Neuronal stem cell (in vitro differentiated cells): ENCODE data around the gene RPS27L.

Experiments
- DNase-seq: peaks from one replicate; pipeline ENCODE4 v3.0.0-alpha.2; 2013; ENCODE audit warnings: low spot score
- H2AFZ ChIP-seq: one replicate; pipeline ENCODE4 v1.6.1; 2013; ENCODE audit warnings: mild to moderate bottlenecking, low read length, inconsistent platforms
- H2AK5ac ChIP-seq: 2 replicates; pipeline ENCODE4 v1.6.1; 2013; ENCODE audit warnings: low read depth, mild to moderate bottlenecking, inconsistent platforms, low read length, moderate library complexity, mixed read lengths
- H2BK120ac ChIP-seq: 2 replicates; pipeline ENCODE4 v1.6.1; 2013; ENCODE audit warnings: low read depth, mild to moderate bottlenecking, inconsistent platforms, low read length, moderate library complexity, mixed read lengths
- H2BK12ac ChIP-seq: one replicate; pipeline ENCODE4 v1.6.1; 2013; ENCODE audit warnings: low read length, inconsistent platforms
- H2BK15ac ChIP-seq: 2 replicates; pipeline ENCODE4 v1.6.1; 2013; ENCODE audit warnings: mild to moderate bottlenecking, low read length, inconsistent platforms, mixed read lengths
- H2BK5ac ChIP-seq: one replicate; pipeline ENCODE4 v1.6.1; 2013; ENCODE audit warnings: inconsistent platforms, mild to moderate bottlenecking, low read length, moderate library complexity
- H3K14ac ChIP-seq: one replicate; pipeline ENCODE4 v1.6.1; 2013; ENCODE audit warnings: low read length, inconsistent platforms
- H3K18ac ChIP-seq: 2 replicates; pipeline ENCODE4 v1.6.1; 2013; ENCODE audit warnings: low read length, inconsistent platforms
- H3K23ac ChIP-seq: 2 replicates; pipeline ENCODE4 v1.6.1; 2013; ENCODE audit warnings: low read depth, mild to moderate bottlenecking, mixed read lengths, low read length, inconsistent platforms; ENCODE audit not compliant: poor library complexity
- H3K27ac ChIP-seq: replicated peaks from 3 replicates; pipeline ENCODE4 v1.5.1; 2013; ENCODE audit warnings: low read length, inconsistent platforms
- H3K27me3 ChIP-seq, 3 experiments: 2 replicates each; pipeline ENCODE4 v1.6.1; 2013; ENCODE audit warnings: low read length in 3 of 3, mild to moderate bottlenecking in 2 of 3, inconsistent platforms in 1 of 3, low read depth in 1 of 3, mixed read lengths in 1 of 3, moderate library complexity in 1 of 3; ENCODE audit not compliant: control insufficient read depth in 3 of 3, insufficient read depth in 3 of 3
- H3K36me3 ChIP-seq, 2 donors: replicated peaks in 1 of 2; 2 replicates each; pipeline ENCODE4 v1.6.1; 2013; ENCODE audit warnings: low read length in 2 of 2; ENCODE audit not compliant: control insufficient read depth in 2 of 2, insufficient read depth in 2 of 2
- H3K4ac ChIP-seq: 2 replicates; pipeline ENCODE4 v1.6.1; 2013; ENCODE audit warnings: inconsistent platforms, mild to moderate bottlenecking, low read length, moderate library complexity
- H3K4me1 ChIP-seq, 2 donors: 1 replicate in 1 of 2; 2 replicates in 1 of 2; pipeline ENCODE4 v1.6.1; 2013; ENCODE audit warnings: low read length in 2 of 2, low read depth in 1 of 2; ENCODE audit not compliant: control insufficient read depth in 2 of 2, insufficient read depth in 1 of 2
- H3K4me2 ChIP-seq: one replicate; pipeline ENCODE4 v1.6.1; 2013; ENCODE audit warnings: mild to moderate bottlenecking, low read length, inconsistent platforms; ENCODE audit not compliant: insufficient read depth, poor library complexity, severe bottlenecking
- H3K4me3 ChIP-seq, 2 donors: 2 replicates each; pipeline ENCODE4 v1.5.1; 2013; ENCODE audit warnings: low read length in 2 of 2, mild to moderate bottlenecking in 2 of 2, inconsistent platforms in 1 of 2, moderate library complexity in 1 of 2
- H3K79me1 ChIP-seq: one replicate; pipeline ENCODE4 v1.6.1; 2013; ENCODE audit warnings: low read depth, mild to moderate bottlenecking, inconsistent platforms, low read length, moderate library complexity
- H3K9ac ChIP-seq: one replicate; pipeline ENCODE4 v1.6.1; 2013; ENCODE audit warnings: mild to moderate bottlenecking, low read depth, low read length, inconsistent platforms; ENCODE audit not compliant: poor library complexity
- H3K9me3 ChIP-seq, 2 donors: replicated peaks in 1 of 2; 2 replicates each; pipeline versions ENCODE3 to v1.6.1; 2013; ENCODE audit warnings: low read length in 2 of 2, mild to moderate bottlenecking in 2 of 2, inconsistent platforms in 1 of 2, low read depth in 1 of 2, mixed read lengths in 1 of 2, moderate library complexity in 1 of 2; ENCODE audit not compliant: control insufficient read depth in 2 of 2, insufficient read depth in 1 of 2
- H4K8ac ChIP-seq: one replicate; pipeline ENCODE4 v1.6.1; 2013; ENCODE audit warnings: low read depth, mild to moderate bottlenecking, inconsistent platforms, low read length, moderate library complexity
- H4K91ac ChIP-seq: one replicate; pipeline ENCODE4 v1.6.1; 2013; ENCODE audit warnings: low read length, low read depth, mild to moderate bottlenecking, inconsistent platforms; ENCODE audit not compliant: poor library complexity
- WGBS, 2 donors: extraction: QIAGEN DNeasy Blood & Tissue Kit; methylation state at CpG; one replicate each; pipeline ENCODE4 v1.1.7; 2013; ENCODE audit warnings: missing lambda C conversion rate in 2 of 2, mixed read lengths in 1 of 2; ENCODE audit not compliant: insufficient read length in 2 of 2, insufficient replicate concordance in 1 of 2; ENCODE audit errors: extremely low coverage in 2 of 2; 5-methylcytosine and 5-hydroxymethylcytosine counted together

The RPS27L gene

DNA sequence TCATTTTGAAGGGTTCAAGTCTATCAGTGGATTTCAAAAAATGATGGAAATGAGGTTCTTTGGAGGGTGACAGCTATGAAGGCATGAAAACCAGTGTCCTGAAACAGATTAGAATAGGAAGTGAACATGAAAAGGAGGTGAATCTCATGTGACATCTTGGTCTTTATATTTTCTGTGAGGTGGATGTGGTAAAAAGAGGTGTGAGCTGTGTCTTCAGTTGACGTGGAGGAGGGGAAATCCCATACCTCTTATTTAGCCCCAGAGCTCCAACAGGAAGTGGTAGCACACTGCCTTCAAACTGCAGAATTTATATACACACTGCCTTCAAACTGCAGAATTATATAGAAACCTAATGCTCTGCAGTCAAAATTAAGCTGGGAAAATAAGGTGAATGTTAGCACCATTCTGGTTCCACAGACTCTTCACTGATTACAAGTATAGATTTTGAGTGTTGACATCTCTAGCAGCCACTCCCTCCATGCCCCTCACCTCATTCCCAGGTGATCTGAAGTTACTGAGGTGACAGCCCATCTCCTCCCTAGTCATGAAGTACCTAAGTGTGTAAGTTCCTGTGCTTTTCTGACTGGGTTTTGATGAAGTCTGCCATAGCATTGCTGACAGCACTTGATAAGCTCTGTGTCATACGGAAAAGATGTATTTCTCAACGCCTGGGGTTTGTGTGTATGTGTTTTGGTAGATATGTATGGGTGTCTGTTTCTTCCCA lies 34.8 kb upstream of the RPS27L start:
- no peak overlapping the region for H4K91ac ChIP-seq
- H3K4me1 ChIP-seq, result peaks cover 10 to 13% of the 10 kb centered on the region in 2 donors
- no peaks in the 10 kb centered on the region for H3K27me3 ChIP-seq
- no peak overlapping the region for H2BK120ac ChIP-seq
- no peaks in the 10 kb centered on the region for H3K9me3 ChIP-seq
- no peak overlapping the region for H4K8ac ChIP-seq
- H3K79me1 ChIP-seq, result no peaks in the 10 kb centered on the region
- no peak overlapping the region for H2BK12ac ChIP-seq
- H2BK15ac ChIP-seq, result no peak overlapping the region
- no peak overlapping the region for H3K18ac ChIP-seq
- no peak overlapping the region for H2AFZ ChIP-seq
- H2BK5ac ChIP-seq, result no peak overlapping the region
- DNase-seq, result no peak
- no peak overlapping the region for H3K14ac ChIP-seq
- H2AK5ac ChIP-seq, result no peak overlapping the region
- no peak overlapping the region for H3K9ac ChIP-seq
- H3K23ac ChIP-seq, result no peak overlapping the region
- H3K36me3 ChIP-seq, result no peaks in the 10 kb centered on the region
- no peak overlapping the region for H3K4ac ChIP-seq
- H3K27ac ChIP-seq, result no peak overlapping the region
- no peak overlapping the region for H3K4me3 ChIP-seq
- no CpG with 5 or more reads among the region's 3 CpGs for WGBS, 2 donors
- no peak overlapping the region for H3K4me2 ChIP-seq

DNA sequence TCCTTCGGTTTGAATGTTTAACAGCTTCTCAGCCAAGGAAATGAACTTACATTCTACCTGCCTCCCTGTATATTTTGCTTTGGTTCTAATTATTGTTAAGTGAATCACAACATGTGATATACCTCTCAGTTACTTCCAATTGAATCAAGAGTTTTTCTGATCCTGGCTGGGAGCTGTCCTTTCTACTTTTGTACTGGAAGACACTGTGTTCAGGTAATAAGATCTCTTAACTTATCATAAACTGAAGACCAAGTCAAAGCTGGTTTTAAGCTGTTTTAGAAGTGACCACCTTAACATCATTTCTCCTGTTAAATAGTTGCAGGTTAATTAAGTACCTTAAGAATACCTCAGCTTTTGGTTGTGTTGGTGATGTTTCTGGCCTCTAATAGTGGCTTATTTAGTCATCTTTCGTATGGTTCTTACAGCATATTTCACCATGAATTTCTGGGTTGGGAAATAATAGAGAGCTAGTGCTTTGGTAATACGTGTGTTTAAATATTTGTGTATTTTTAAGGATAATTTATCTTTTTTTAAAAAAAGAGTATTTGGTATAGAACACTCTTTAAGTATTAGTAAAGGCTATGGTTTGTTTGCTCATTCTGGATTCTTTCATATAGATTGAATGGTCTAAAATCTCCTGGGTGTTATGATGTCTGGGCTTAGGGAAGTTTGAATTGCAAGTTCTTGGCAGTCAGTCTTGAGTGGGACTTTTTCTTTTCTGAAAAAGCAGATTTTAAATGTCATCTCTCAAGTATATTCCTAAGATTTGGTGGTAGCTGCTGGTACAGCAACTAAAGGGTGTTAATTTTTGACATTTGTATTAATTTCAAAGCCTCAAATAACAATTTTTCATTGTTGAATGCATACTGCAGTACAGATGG lies 33.7 kb upstream of the RPS27L start:
- H2BK5ac ChIP-seq, result no peak overlapping the region
- H3K23ac ChIP-seq, result no peak overlapping the region
- 100% methylated on average over 1 of the region's 3 CpGs for WGBS, 2 donors
- H2AK5ac ChIP-seq, result no peak overlapping the region
- peaks cover 8 to 13% of the 10 kb centered on the region in 2 donors for H3K4me1 ChIP-seq
- H2AFZ ChIP-seq, result no peak overlapping the region
- peak overlapping the region; percentile 90 for H3K4me2 ChIP-seq
- H3K4me3 ChIP-seq, result peak overlapping the region in 1 of 2 donors; percentile 91
- H2BK120ac ChIP-seq, result no peak overlapping the region
- no peak overlapping the region for H3K4ac ChIP-seq
- H3K18ac ChIP-seq, result no peak overlapping the region
- no peak overlapping the region for H3K9ac ChIP-seq
- no peak overlapping the region for H2BK12ac ChIP-seq
- no peak overlapping the region for H3K14ac ChIP-seq
- H3K36me3 ChIP-seq, result no peaks in the 10 kb centered on the region
- H2BK15ac ChIP-seq, result no peak overlapping the region
- no peak for DNase-seq
- H3K27ac ChIP-seq, result no peak overlapping the region
- no peaks in the 10 kb centered on the region for H3K79me1 ChIP-seq
- no peak overlapping the region for H4K8ac ChIP-seq
- H3K27me3 ChIP-seq, result no peaks in the 10 kb centered on the region
- H4K91ac ChIP-seq, result no peak overlapping the region
- no peaks in the 10 kb centered on the region for H3K9me3 ChIP-seq

DNA sequence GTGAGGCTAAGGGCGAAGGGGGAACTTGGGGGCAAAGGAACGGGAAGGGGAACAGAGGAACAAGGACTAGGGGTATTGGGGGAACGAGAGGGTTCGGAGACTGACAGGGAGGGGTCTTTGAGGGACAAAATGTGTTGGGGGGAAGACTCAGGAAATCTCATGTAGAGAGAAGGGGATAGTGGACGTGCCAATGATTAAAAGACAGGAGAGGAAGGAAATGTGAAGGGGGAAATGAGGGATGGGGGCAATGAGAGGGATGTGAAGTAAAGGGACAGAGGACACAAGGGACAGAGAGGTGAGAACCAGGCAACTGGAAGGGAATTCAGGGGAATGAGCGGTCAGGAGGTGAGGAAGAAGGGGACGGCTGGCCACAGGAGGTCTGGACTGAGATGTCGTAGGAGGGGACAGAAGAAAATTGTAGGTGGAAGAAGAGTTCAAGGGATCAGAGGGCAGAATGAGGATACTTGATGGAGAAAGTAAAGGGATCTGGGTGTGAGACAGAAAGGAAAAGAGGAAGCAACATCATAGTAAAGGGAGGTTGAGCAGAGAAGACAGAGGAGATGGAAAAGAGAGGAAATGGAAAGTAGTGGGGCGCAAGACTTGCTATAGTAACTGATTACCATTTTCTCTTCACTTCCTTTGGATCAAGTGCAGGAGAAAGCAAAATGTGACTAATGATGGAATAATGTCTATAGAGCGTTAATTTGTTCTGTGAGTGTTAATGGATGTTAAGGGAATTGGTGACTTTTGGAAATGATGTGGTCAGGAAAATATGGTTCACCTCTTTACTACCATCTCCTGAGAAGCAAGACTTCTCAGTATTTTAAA lies 32.9 kb upstream of the RPS27L start:
- no CpG with 5 or more reads among the region's 10 CpGs for WGBS, 2 donors
- Histone ChIP-seq H2BK15ac (no peak overlapping the region), H2BK5ac (peak overlapping the region; percentile 59), H3K36me3 (no peaks in the 10 kb centered on the region), H4K8ac (no peak overlapping the region), H2BK120ac (no peak overlapping the region), H3K14ac (peak overlapping the region; percentile 50), H3K9ac (peak overlapping the region; percentile 97), H3K4me1 (peaks cover 4 to 15% of the 10 kb centered on the region in 2 donors), H3K27ac (peak overlapping the region; percentile 1), H3K27me3 (no peaks in the 10 kb centered on the region), H3K9me3 (no peaks in the 10 kb centered on the region), H3K18ac (peak overlapping the region; percentile 93), H4K91ac (no peak overlapping the region), H3K4me3 (peak overlapping the region; percentile 91 to 95), H2BK12ac (no peak overlapping the region), H3K4me2 (peak overlapping the region; percentile 90), H3K23ac (peak overlapping the region; percentile 58), H3K79me1 (no peaks in the 10 kb centered on the region), H3K4ac (no peak overlapping the region), H2AFZ (peak overlapping the region; percentile 94), H2AK5ac (no peak overlapping the region)
- DNase-seq, result no peak
